Measurements from ENCODE around the gene CAMK1D.

The CAMK1D gene

DNA sequence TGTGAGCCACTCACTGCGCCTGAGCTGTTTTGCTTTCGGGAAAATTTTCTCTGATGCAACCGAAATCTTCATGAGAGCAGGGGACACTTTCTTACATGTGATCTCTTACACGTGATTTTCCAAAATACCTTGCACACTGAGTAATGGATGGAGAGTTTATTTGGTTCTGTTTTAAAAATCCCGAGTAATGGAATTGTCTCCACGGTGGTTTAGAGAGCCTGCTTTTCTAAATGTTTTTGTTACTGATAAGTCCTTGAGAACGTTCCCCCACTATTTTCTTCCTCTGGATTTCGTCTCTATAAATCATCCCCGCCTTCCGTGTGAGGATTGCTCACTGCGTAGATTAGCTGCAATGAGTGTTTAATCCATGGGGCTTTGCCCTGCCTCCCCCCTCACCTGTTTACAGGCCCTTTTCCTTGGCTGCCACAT is 25.7 kb downstream of the CAMK1D start:
- no peak for DNase-seq (ENCODE audit: low read depth)

GRCh38 chr10:12376211-12376610 is 26.9 kb downstream of the CAMK1D start:
- DNase-seq (ENCODE audit: low read depth), result no peak

- DNase-seq (ENCODE audit: low read depth), result no peak
These were observed 28.4 kb downstream of the CAMK1D start for GRCh38 chr10:12377658-12378290.

- no peak for DNase-seq (ENCODE audit: low read depth)
These were observed 31.7 kb downstream of the CAMK1D start for GRCh38 chr10:12380999-12381398.

- no peak for DNase-seq (ENCODE audit: low read depth)
These were observed 32.3 kb downstream of the CAMK1D start for GRCh38 chr10:12381536-12382156.

DNA sequence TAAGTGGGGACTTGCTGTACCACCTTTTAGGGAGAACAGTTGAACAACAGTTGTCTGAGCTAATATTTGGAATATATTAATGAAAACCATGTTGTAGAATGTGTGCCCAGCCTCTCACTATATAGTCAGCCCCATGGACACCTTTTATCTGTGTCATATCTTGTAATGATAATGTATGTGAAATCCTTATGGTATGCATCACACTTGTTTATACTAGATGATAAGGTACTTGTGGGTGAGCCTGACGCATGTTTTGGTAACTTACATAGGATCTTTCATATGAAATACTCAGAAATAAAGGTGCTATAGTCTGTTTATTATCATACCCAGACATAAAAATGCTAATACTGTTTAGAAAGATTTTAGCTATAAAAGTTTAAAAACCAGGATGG is 32.8 kb downstream of the CAMK1D start:
- no peak for DNase-seq (ENCODE audit: low read depth)

DNA sequence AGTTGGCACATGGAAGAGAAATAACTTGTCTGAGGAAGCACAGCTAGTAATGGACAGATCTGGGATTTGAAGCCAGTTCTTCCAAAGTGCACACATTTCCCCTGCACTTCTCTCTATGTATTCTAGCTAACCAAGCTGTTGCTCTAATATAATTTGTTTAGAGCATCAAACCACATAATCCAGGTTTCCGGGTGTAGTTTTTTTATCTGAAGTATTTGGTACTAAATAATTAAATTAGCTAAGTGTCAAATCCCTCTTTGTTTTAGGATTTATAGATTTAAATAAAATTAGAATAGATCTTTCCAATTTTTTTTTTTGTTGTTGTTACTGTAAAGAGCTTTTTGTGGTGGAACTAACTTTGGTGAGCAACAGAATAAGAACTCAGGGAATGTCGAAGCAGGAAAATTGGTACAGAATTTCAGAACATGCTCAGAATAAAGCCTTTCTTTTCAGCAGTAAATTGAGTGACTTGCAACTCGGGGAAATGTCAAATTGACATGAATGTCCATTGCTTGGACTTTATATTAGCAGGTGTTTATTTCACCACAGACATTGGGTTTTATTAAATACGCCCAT is 33.7 kb downstream of the CAMK1D start:
- DNase-seq (ENCODE audit: low read depth), result no peak

- no peak for DNase-seq (ENCODE audit: low read depth)
These were observed 35.6 kb downstream of the CAMK1D start for GRCh38 chr10:12384906-12385305.

DNA sequence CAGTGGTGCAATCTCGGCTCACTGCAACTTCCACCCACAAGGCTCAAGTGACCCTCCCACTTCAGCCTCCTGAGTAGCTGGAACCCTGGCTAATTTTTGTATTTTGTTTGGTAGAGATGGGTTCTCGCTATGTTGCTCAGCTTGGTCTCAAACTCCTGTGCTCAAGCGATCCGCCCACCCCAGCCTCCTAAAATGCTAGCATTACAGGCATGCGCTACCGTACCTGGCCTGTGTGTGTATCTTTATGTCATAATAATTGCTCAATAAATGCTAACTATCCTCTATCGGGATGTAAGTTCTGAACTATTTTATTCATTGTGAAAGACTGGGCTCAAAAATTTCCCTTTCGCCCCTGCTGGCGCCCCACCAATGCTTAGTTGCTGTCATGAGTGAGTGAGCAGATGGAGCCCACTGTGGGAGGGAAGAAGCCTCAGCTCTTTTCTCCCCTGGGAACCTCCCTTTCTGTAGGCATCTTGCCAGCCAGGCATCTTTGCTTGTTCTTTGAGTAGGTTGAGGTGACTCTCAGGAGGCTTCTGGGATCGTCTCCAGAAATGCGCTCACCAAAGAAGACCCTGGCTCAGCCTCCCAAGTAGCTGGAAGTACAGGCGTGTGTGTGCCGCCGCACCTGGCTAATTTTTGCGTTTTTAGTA is 38.3 kb downstream of the CAMK1D start:
- DNase-seq (ENCODE audit: low read depth), result no peak

GRCh38 chr10:12388671-12389070 is 39.3 kb downstream of the CAMK1D start:
- no peak for DNase-seq (ENCODE audit: low read depth)

DNA sequence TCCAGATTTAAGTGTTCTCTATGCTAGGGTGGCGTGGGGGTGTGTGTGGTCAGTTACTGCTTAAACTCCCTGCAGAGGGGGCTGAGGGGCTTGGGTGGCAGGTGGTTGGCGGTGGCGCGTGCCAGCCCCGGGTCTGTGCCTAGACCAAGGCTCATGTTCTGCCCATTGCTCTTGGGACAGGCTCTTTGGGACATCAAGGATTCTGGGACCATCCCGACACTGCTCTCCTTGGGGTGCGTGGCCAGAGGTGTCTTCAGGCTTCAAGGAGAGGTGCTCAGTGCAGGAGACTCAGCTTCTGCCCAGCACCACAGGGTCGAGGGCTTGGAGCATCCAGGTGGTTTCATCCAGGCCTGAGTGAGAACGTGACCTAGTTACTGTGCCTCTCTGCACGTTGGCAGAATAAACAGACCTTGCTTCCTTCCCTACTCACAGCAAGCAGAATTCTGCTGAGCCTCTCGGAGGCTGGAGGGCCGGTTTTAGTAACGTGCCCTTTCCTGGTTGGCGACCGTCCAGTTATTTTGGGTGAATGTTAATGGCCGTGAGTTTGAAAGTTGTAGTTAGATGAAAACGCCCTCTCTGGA is 39.9 kb downstream of the CAMK1D start:
- DNase-seq (ENCODE audit: low read depth), result no peak

DNA sequence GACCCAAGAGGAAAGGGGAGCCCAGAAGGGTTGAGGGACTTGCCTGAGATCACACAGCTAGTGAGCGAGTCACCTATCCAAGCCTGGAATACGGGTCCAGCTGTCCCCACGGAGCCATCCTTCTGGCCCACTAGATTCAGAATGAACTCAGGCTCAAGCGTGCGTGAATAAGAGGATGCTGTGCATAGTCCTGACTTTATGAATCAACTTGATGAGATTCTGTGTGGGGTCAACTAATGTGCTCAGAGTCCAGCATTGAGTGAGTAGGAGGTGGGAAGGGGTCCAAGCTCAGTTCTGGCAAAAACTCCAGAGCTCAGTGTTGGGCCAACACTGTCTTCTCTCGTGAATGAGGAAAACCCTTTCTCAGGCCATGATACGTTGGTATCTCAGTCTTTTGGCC is 41.4 kb downstream of the CAMK1D start:
- no peak for DNase-seq (ENCODE audit: low read depth)

- DNase-seq (ENCODE audit: low read depth), result no peak
These were observed 41.9 kb downstream of the CAMK1D start for GRCh38 chr10:12391206-12391605.

DNA sequence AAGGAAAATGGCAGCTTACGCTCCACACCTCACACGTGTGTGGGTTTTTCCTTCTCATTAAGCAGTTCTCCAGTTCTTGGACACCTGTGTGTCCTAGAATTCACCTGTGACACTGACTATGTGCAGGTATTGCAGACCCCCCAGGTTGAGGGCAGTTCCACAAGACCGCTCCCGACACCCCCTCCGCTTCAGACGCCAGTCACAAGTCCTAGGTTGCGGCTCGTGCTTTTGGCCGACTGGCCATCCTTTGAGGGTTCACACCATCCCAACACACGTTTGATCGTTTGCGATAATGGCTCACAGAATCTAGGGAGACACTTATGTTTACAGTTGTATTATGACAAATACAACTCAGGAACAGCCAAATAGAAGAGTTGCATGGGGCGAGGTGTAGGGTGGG is 44.5 kb downstream of the CAMK1D start:
- DNase-seq (ENCODE audit: low read depth), result no peak

DNA sequence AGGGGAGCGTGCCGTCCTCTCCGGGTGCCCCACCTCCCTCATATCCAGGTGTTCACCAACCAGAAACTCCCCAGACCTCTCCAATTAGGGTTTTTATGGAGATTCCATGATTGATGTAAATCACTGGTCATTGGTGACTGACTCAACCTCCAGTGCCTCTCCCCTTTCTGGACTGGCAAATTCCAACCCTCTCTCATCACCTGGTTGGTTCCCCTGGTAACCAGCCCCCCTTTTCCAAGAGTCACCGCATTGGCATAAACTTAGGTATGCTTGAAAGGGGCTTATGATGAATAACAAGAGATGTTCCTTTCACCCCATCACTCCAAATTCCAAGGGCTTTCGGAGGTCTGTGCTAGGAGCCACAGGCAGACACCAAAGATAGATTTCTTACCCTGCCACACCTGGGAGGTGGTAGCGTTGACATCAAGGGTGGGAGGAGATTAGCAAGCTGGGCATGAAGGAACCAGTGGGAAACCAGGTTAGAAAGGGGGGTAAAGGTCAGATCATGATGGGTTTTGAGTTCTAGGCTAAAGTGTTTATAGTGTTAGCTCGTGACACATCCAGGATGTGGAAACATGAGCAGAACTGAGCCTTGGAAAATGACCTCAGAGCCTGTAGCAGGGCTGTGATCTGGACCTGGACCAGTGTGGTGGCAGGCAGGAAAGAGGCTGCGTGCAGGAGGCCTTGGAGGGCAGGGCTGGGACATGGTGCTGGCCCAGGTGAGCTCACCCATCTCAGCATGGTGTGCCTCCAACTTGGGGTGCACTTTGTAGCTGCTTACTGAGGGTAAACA is 45.1 kb downstream of the CAMK1D start:
- DNase-seq (ENCODE audit: low read depth), result no peak

DNA sequence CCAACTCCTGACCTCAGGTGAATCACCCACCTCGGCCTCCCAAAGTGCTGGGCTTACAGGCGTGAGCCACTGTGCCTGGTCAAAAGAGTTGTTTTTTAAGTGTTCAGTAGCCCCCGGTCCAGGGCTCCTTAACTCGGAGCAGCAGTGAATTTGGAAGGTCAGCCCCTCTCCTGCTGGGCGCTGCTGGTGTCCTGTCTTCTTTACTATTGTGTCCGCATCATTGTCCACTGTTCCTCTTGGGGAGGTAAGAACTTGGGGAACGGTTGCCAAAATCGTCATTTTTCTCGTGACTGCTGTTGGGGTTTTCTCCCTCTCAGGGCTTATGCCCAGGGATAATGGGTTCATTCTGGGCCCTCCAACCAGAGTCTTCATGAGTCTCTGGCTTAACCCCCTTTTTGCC is 46.7 kb downstream of the CAMK1D start:
- no peak for DNase-seq (ENCODE audit: low read depth)

- no peak for DNase-seq (ENCODE audit: low read depth)
These were observed 47.2 kb downstream of the CAMK1D start for GRCh38 chr10:12396567-12396966.

- no peak for DNase-seq (ENCODE audit: low read depth)
These were observed 48.0 kb downstream of the CAMK1D start for GRCh38 chr10:12397147-12397896.

GRCh38 chr10:12397941-12398340 is 48.6 kb downstream of the CAMK1D start:
- DNase-seq (ENCODE audit: low read depth), result no peak

GRCh38 chr10:12400266-12400931 is 51.1 kb downstream of the CAMK1D start:
- DNase-seq (ENCODE audit: low read depth), result no peak

- no peak for DNase-seq (ENCODE audit: low read depth)
These were observed 52.1 kb downstream of the CAMK1D start for GRCh38 chr10:12401466-12401865.

Data from GM04503 (cell line).